NCI-H128 (cell line): ENCODE results near the gene GAS5.

ENCODE experiments used
- DNase-seq: peaks from one replicate; lab custom pipeline; 2025; ENCODE audit not compliant: unreplicated experiment; lab: John Stamatoyannopoulos, UW

GAS5 gene

DNA sequence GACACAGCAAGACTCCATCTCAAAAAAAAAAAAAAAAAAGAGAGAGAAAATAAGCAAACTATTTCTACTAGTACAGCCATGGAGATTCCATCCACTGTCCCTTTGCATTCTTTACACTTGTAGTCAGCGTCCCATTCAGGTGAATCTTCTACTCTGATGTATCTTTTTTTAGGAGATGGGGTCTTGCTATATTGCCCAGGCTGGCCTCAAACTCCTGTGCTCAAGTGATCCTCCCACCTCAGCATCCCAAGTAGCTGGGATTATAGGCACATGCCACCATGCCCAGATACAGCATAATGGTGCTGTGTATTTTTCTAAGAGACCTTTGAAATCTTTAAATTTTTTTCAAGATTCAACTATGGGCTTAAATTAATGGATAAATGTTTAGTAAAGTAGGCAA lies 35.0 kb downstream of the GAS5 start:
- no peak for DNase-seq

DNA sequence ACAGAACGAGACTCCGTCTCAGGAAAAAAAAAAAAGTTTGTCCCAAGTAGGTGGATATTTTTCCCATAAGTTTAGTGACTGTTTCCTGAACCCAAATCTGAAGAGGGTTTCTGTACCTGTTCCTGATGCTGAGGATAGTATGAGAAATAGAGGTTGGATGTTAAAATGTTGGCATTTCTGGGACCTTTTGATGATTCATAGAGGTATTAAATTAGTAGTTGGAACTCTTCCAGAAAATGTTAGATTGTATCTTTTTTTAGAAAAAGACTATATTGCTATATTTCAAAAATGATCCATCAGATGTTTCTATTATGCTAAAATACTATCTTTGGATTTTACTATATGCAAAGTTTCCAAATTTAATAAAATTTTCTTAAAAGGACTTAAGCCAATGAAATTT lies 40.2 kb downstream of the GAS5 start:
- DNase-seq: no peak

DNA sequence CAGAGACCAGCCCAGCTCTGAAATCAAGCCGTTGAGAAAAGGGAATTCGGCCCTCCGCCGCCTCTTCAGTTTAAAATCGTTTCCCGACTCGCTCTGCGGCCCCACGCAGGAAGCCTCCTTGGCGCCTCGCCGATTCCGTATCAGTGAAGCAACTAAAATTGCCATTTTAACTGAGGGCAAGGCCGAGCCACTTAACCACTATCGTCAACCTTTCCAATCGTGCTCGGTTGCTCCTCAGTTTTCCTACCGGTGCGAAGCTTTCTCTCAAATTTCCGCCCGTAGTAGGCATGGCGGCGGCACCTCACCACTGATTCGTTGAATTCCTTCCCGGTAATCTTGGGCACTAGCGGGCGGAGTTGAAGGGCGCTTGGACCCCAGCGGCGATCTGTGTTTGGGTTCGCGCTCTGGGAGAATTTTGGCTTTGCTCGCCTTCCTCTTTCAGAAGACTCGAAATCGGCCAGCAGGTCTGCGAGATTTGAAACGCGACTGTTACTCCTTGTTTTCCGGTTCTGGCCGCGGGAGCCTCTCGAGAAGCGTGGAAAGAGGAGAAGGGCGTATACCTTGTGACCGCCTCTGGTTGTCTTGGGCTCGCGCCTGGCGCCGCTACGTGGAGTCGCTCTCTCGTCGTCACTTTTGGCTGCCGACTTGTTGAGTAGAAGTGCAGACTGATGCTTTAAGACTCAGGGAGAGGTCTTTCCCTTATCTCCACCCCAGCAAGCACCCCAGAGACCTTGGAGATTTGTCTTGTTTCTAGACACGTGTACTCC lies 43.3 kb downstream of the GAS5 start, which contains the start of the genes CENPL and DARS2:
TSS of gene CENPL (minus strand) at position 569 of the 767 bp plus-strand sequence. CDS start 13,584 bp downstream, outside the sequence.
TSS of gene DARS2 (plus strand) at position 359 of the 767 bp plus-strand sequence. CDS start 557 bp downstream, outside the sequence.
- DNase-seq: peak; percentile 98

DNA sequence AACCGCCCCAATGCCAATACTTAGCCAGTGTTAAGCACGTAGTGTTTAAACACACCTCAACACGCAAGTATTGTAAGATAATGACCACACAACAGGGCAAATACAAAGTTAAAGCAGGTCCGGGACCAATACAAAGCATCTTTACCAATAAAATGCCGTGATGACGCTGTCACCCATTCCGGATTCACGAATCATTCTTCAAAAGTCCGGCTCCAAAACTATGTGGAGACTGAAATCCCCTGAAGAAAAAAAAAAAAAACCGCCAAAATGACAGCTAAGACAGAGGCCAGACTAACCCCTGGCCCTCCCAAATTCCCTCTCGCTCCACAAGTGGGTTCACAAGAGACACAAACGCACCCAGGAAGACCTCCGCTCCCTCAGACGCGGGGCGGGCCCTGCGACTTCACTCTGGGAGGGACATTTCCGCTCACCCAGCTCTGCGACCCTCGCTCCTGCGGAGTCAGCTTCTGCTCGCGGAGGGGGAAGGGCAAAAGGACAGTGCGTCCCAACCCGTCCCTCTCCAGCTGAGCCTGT lies 43.9 kb downstream of the GAS5 start:
- no peak for DNase-seq

DNA sequence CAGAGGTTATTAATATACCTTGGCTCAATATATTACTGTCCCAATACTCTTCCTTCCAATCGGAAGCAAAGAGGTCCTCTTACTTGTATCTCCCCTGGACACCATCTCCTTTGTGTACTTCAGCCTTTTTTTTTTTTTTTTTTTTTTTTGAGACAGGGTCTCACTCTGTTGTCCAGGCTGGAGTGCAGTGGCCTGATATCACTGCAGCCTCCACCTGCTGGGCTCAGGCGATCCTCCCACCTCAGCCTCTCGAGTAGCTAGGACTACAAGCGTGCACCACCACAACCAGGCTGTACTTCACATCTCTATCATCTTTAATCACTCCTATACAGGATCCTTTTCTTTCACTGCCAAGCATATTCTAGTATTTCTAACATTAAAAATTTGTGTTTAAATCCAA lies 46.1 kb downstream of the GAS5 start:
- no peak for DNase-seq

DNA sequence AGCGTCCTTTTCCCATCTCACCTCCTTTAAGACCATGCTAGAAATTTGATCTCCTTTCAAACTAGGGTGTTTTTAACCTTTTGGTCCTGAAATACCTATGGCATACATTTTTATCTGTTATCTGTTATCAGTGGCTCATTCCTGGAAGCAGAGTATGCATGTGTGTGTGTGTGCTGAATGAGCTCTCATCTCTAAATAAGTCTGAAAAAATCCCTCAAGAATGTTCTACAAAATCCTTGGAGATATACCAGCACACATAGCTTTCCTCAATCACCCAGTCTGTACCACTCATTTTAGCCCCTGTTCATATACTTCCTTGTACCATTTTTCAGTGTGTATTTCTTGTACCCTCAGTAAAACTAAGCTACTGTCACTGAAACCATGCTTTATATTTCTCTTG lies 49.3 kb downstream of the GAS5 start:
- DNase-seq: no peak
